RWPE2 (cell line): ENCODE results near the gene TANGO2.

Experiments
- ATAC-seq: fragments of 200-7000 bp; cut with Tn5 transposase; 3 replicates; pipeline ENCODE4 v1.9.1; 2021; ENCODE audit warnings: low read depth
- DNase-seq: peaks from one replicate; pipeline ENCODE4 v3.0.0-alpha.2; 2020; ENCODE audit warnings: low spot score
- H3K27ac ChIP-seq: fragments of 450-650 bp; 2 replicates; pipeline ENCODE4 v1.5.1; 2017; ENCODE audit warnings: mild to moderate bottlenecking; ENCODE audit not compliant: poor library complexity, severe bottlenecking
- H3K27me3 ChIP-seq: fragments of 250-450 bp; sonication (Bioruptor Pico); 2 replicates; pipeline ENCODE4 v1.5.1; 2021; ENCODE audit warnings: mild to moderate bottlenecking, moderate library complexity; ENCODE audit not compliant: insufficient read depth, poor library complexity, severe bottlenecking
- H3K36me3 ChIP-seq: fragments of 250-450 bp; sonication (Bioruptor Pico); 2 replicates; pipeline ENCODE4 v1.5.1; 2020; ENCODE audit warnings: low read depth, mild to moderate bottlenecking, moderate library complexity
- H3K4me1 ChIP-seq: fragments of 250-450 bp; sonication (Bioruptor Pico); 2 replicates; pipeline ENCODE4 v1.5.1; 2021; ENCODE audit warnings: mild to moderate bottlenecking, moderate library complexity; ENCODE audit not compliant: insufficient read depth, poor library complexity, severe bottlenecking
- H3K4me3 ChIP-seq: fragments of 250-450 bp; sonication (Bioruptor Pico); 2 replicates; pipeline ENCODE4 v1.5.1; 2021; ENCODE audit warnings: mild to moderate bottlenecking, moderate library complexity; ENCODE audit not compliant: severe bottlenecking
- H3K9me3 ChIP-seq: fragments of 250-450 bp; sonication (Bioruptor Pico); 2 replicates; pipeline ENCODE4 v1.5.1; 2021; ENCODE audit warnings: mild to moderate bottlenecking, moderate library complexity; ENCODE audit not compliant: severe bottlenecking
- TF ChIP-seq, protein P1 (sequence below): fragments of 450-650 bp; IDR thresholded peaks from one replicate; pipeline ENCODE4 v1.5.1; 2017; ENCODE audit warnings: mild to moderate bottlenecking, moderate library complexity; ENCODE audit not compliant: poor library complexity, severe bottlenecking

TANGO2 gene

DNA sequence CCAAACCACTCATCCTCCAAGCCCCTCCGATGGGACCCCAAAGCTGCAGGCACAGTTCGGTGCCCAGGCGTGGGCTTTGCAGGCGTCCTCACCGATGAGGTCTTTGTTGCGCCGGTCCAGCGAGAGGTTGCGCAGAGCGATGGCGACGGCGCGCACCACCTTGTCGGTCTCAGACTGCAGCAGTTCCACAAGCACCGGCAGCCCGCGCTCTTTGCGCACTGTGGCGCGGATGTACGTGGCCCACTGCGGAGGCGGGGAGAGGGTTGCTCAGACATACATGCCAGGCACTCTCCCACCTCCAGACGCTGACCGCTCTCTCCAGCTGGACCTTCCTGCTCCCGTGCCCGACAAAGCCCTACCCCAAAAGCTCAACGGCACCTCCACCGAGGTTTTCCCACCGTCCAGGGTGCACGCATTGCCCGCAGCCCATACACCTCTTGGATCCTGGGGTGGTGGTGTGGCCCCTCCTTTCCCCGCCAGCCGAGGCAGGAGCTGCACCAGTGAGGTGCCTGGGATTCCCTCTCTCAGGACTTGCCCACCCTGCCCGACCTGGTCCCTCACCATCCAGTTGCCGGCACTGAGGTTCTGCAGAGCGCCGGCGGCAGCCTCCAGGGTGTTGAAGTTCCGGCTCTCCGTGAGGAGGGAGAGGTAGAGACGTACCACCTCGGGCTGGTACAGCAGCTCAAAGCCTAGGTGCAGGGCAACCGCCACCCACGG lies 47.2 kb upstream of the TANGO2 start:
- no peak for DNase-seq
- ATAC-seq = no peak
- no peak overlapping the region for H3K27ac ChIP-seq
- H3K9me3 ChIP-seq = no peaks in the 10 kb centered on the region
- H3K27me3 ChIP-seq = no peaks in the 10 kb centered on the region
- peaks cover 4% of the 10 kb centered on the region; the same call in 1 of the 2 replicates for H3K36me3 ChIP-seq
- H3K4me1 ChIP-seq = peaks cover 12% of the 10 kb centered on the region
- TF ChIP-seq, protein P1, sequence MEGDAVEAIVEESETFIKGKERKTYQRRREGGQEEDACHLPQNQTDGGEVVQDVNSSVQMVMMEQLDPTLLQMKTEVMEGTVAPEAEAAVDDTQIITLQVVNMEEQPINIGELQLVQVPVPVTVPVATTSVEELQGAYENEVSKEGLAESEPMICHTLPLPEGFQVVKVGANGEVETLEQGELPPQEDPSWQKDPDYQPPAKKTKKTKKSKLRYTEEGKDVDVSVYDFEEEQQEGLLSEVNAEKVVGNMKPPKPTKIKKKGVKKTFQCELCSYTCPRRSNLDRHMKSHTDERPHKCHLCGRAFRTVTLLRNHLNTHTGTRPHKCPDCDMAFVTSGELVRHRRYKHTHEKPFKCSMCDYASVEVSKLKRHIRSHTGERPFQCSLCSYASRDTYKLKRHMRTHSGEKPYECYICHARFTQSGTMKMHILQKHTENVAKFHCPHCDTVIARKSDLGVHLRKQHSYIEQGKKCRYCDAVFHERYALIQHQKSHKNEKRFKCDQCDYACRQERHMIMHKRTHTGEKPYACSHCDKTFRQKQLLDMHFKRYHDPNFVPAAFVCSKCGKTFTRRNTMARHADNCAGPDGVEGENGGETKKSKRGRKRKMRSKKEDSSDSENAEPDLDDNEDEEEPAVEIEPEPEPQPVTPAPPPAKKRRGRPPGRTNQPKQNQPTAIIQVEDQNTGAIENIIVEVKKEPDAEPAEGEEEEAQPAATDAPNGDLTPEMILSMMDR = no peak
- H3K4me3 ChIP-seq = no peak overlapping the region

DNA sequence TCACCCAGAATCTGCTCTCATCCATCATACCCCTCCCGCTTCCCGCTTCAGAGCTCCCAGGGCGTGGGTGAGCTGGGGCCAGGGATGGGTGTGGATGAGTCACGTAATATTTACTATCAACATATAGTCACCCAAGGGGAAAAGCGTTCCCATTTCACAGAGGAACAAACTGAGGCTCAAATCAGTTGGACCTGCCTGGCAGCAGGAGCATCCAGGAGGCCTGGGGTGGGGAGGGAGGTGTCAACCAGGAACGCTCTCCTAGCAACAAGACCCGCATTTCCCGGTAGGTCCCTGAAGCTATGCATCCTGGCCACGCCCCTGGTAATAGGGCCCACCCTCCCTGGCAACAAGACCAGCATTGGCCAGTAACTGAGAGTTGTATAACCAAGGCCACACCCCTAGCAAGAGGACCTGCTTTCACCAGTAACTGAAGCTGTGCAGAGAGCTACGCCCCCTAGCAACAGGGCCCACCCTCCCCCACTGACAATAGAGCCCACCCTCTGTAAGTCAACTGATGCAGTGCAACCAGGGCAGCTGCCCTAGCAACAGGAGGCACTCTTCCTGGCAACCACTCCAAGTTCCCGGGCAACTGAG lies 46.5 kb upstream of the TANGO2 start:
- peak overlapping the region; percentile 58 for H3K27ac ChIP-seq
- no peaks in the 10 kb centered on the region for H3K9me3 ChIP-seq
- no peak overlapping the region for H3K4me3 ChIP-seq
- ATAC-seq = no peak
- DNase-seq = no peak
- TF ChIP-seq, protein P1 = no peak
- peaks cover 12% of the 10 kb centered on the region for H3K4me1 ChIP-seq
- peaks cover 7% of the 10 kb centered on the region; the same call in 1 of the 2 replicates for H3K36me3 ChIP-seq
- H3K27me3 ChIP-seq = no peaks in the 10 kb centered on the region

DNA sequence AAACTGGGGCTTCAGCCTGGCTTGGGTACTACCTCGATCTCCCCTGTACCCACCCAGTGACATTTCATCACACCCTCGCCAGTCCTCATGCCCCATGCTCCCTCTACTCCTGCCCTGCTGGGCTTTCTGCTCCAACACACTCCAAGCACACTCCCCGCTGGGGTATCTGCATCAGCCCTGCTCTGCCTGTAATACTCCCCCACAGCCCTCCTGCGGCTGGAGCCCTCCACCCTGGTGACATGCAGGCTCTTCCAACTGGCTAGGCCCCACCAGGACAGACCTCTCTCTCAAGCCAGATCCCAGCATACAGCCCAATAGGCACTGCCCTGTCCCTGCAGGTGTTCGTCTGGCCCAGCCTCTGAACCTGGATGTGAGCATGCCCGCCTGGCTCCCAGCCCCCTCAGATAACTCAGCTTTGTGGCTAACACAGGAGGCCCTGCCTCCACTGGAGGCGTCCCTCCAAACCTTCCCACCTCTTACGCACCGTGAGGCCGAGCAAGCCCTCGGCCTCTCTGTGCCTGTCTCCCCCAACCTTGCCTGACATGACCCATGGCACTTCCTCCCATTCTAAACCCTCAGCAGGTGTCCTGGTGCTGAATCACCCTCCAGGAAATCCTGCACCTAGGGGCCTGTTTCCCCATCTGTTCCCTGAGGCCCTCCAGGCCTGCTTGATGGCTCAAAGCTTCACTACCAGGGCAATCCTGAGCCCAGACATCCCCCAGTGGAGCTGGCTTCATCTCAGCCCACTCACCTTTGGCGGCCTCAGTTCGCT lies 45.8 kb upstream of the TANGO2 start:
- TF ChIP-seq, protein P1 = no peak
- peaks cover under 1% of the 10 kb centered on the region for H3K9me3 ChIP-seq
- ATAC-seq (peak; percentile 60), DNase-seq (no peak)
- peak overlapping the region; percentile 58 for H3K27ac ChIP-seq
- H3K4me3 ChIP-seq = no peak overlapping the region
- H3K4me1 ChIP-seq = peaks cover 12% of the 10 kb centered on the region
- no peaks in the 10 kb centered on the region for H3K27me3 ChIP-seq
- H3K36me3 ChIP-seq = peaks cover 9% of the 10 kb centered on the region; the same call in 1 of the 2 replicates

DNA sequence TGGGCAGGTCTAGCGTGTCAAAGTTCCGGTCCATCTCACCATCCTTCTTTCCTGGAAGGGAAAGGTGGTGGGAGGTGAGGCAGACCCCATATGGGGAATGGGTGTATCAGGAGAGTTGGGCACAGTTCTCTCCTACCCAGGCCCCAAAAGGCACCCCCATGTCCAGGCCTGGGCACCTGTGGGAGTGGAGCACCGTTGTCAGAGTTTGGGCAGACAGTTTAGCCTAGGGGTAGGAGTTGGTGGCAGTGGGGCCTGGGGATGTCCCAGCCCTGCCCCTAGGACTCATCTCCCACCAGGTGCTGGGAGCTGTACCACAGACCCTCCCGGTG lies 45.2 kb upstream of the TANGO2 start:
- H3K9me3 ChIP-seq = peaks cover 2% of the 10 kb centered on the region
- peaks cover 11% of the 10 kb centered on the region; the same call in 1 of the 2 replicates for H3K36me3 ChIP-seq
- peak overlapping the region; percentile 58 for H3K27ac ChIP-seq
- no peak overlapping the region for H3K4me3 ChIP-seq
- H3K27me3 ChIP-seq = no peaks in the 10 kb centered on the region
- TF ChIP-seq, protein P1 = no peak
- DNase-seq = no peak
- peaks cover 12% of the 10 kb centered on the region for H3K4me1 ChIP-seq
- no peak for ATAC-seq
